HepG2 (cell line): ENCODE data around the gene APOC1. TPM values are rescaled to one million over a fixed set of nuclear protein-coding genes. Genes with fewer than 3 reads are reported as not detected.

Source experiments
- ADNP ChIP-seq: sonication (generic); formaldehyde crosslinking; IDR thresholded peaks from 2 replicates; pipeline ENCODE4 v1.4.0; 2020; ENCODE audit warnings: missing genetic modification reagents
- CBX2 ChIP-seq, 2 experiments: fragments of 200-600 bp in 1 of 2; sonication (generic); formaldehyde crosslinking in 1 of 2; IDR thresholded peaks; 2 replicates each; pipeline versions ENCODE4 v1.7.0 to v1.8.1; 2018 to 2022; ENCODE audit warnings: low read depth in 2 of 2, low read length in 1 of 2, mild to moderate bottlenecking in 1 of 2, missing genetic modification reagents in 1 of 2
- FIP1L1 ChIP-seq: fragments of 200-400 bp; formaldehyde crosslinking; IDR thresholded peaks from 2 replicates; pipeline ENCODE4 v1.6.1; 2018; ENCODE audit warnings: low read depth, mild to moderate bottlenecking, low read length, moderate library complexity, borderline replicate concordance; ENCODE audit not compliant: insufficient read depth
- GATAD1 ChIP-seq: IDR thresholded peaks from 2 replicates; pipeline ENCODE4 v1.6.1; 2016; ENCODE audit warnings: missing genetic modification reagents, missing compliant biosample characterization
- GATAD2A ChIP-seq: IDR thresholded peaks from 2 replicates; pipeline ENCODE4 v1.6.1; 2016
- HNRNPL ChIP-seq: fragments of 200-400 bp; formaldehyde crosslinking; IDR thresholded peaks from 2 replicates; pipeline ENCODE4 v1.6.1; 2017; ENCODE audit warnings: mild to moderate bottlenecking, low read depth, low read length
- IRF2 ChIP-seq: IDR thresholded peaks from 2 replicates; pipeline ENCODE4 v1.6.1; 2018; ENCODE audit warnings: missing genetic modification reagents, missing compliant biosample characterization
- MAX ChIP-seq: IDR thresholded peaks from 2 replicates; pipeline ENCODE4 v1.6.1; 2012; ENCODE audit warnings: inconsistent platforms
- MED1 ChIP-seq: sonication (generic); formaldehyde crosslinking; IDR thresholded peaks from 2 replicates; pipeline ENCODE4 v1.4.0; 2020; ENCODE audit warnings: missing genetic modification reagents
- NCOR1 ChIP-seq: fragments of 200-600 bp; sonication (generic); IDR thresholded peaks from 2 replicates; pipeline ENCODE4 v1.7.0; 2017; ENCODE audit warnings: antibody characterized with exemption, low read length, borderline replicate concordance
- REST ChIP-seq, 2 experiments: IDR thresholded peaks; 2 replicates each; pipeline ENCODE4 v1.6.1; 2011 to 2012; ENCODE audit warnings: low read length in 2 of 2, borderline replicate concordance in 1 of 2, low read depth in 1 of 2, mild to moderate bottlenecking in 1 of 2, moderate library complexity in 1 of 2
- SIN3A ChIP-seq: IDR thresholded peaks from 2 replicates; pipeline ENCODE4 v1.6.1; 2011; ENCODE audit warnings: low read depth, mild to moderate bottlenecking, control low read depth, low read length, borderline replicate concordance
- SOX13 ChIP-seq, 3 experiments: fragments of 450-650 bp in 1 of 3; sonication (generic) in 1 of 3; formaldehyde crosslinking in 1 of 3; IDR thresholded peaks in 2 of 3; conservative IDR thresholded peaks in 1 of 3; 2 replicates each; pipeline versions ENCODE4 v1.5.0 to v1.6.1; 2016 to 2020; ENCODE audit warnings: antibody characterized with exemption in 1 of 3, mild to moderate bottlenecking in 1 of 3, missing compliant biosample characterization in 1 of 3, missing genetic modification reagents in 1 of 3, moderate library complexity in 1 of 3
- SUZ12 ChIP-seq: fragments of 150-350 bp; IDR thresholded peaks from 2 replicates; pipeline ENCODE4 v1.6.1; 2014; ENCODE audit warnings: low read depth, low read length
- U2AF1 ChIP-seq: fragments of 200-400 bp; formaldehyde crosslinking; optimal IDR thresholded peaks from 2 replicates; pipeline ENCODE3; 2017; ENCODE audit warnings: mild to moderate bottlenecking, low read depth, low read length
- ZBTB33 ChIP-seq: sonication (generic); formaldehyde crosslinking; IDR thresholded peaks from 2 replicates; pipeline ENCODE4 v1.4.0; 2020; ENCODE audit warnings: missing genetic modification reagents
- ZBTB8A ChIP-seq: sonication (generic); formaldehyde crosslinking; IDR thresholded peaks from 2 replicates; pipeline ENCODE4 v1.4.0; 2020; ENCODE audit warnings: mild to moderate bottlenecking, low read depth, missing genetic modification reagents, borderline replicate concordance
- ZFP36L1 ChIP-seq: sonication (generic); formaldehyde crosslinking; IDR thresholded peaks from 2 replicates; pipeline ENCODE4 v1.8.0; 2022; ENCODE audit warnings: mild to moderate bottlenecking, missing genetic modification reagents, moderate library complexity
- ZFP62 ChIP-seq: sonication (generic); formaldehyde crosslinking; IDR thresholded peaks from 2 replicates; pipeline ENCODE4 v1.4.0; 2020; ENCODE audit warnings: missing genetic modification reagents
- ZNF83 ChIP-seq: sonication (generic); formaldehyde crosslinking; IDR thresholded peaks from 2 replicates; pipeline ENCODE4 v1.4.0; 2020; ENCODE audit warnings: missing genetic modification reagents, mild to moderate bottlenecking, borderline replicate concordance
- polyA plus RNA-seq, 8 experiments: library from polyadenylated mRNA; depleted of rRNA in 3 of 8; stranded (reverse) in 7 of 8; unstranded in 1 of 8; fragments of >200 nt; fragmentation: Illumina TruSeq in 4 of 8; extraction: Trizol in 4 of 8; gene quantifications; 2 replicates each; pipeline versions ENCODE4 v1.2.1 to v1.2.3, GENCODE V29; 2011 to 2016; ENCODE audit warnings: low read depth in 4 of 8, missing spikeins in 1 of 8, mixed read lengths in 1 of 8; ENCODE audit not compliant: insufficient read depth in 1 of 8
- total RNA-seq, 5 experiments: library from RNA; depleted of rRNA; stranded (reverse); fragments of >200 nt; fragmentation: Illumina TruSeq; extraction: Trizol; gene quantifications; 2 replicates each; pipeline ENCODE4 v1.2.3, GENCODE V29; 2016; ENCODE audit warnings: low read depth in 1 of 5

APOC1 gene
- total and polyA plus RNA-seq, 2 of the 13 experiments (the other 11 are each of a cell fraction or from before 2014, with no cell fraction given) = 600 to 1,235 TPM

GRCh38 chr19:44930088-44930487, 15.7 kb downstream of the APOC1 start (continued):
- TF ChIP-seq REST (IDR thresholded peaks at IDR 0.05; ENCODE audit: borderline replicate concordance in 1 of 2, low read depth in 1 of 2, low read length in 2 of 2) (no peak), HNRNPL (0 out of 2 replicates have a peak, but pooled peaks have one; percentile 51), ZFP36L1 (CRISPR knock-in tag) (no peak), NCOR1 (no peak), MAX (no peak), GATAD1 (CRISPR knock-in tag) (no peak), SIN3A (no peak), ZFP62 (CRISPR knock-in tag) (no peak), U2AF1 (no peak), SOX13 (IDR thresholded peaks at IDR 0.05) (no peak), SOX13 (CRISPR knock-in tag; conservative IDR thresholded peaks at IDR 0.05 in 1 of 2, IDR thresholded peaks at IDR 0.05 in 1 of 2) (peak in 1 of 2 experiments; percentile 34; a peak in 1 of 4 replicates), MED1 (CRISPR knock-in tag) (0 out of 2 replicates have a peak, but pooled peaks have one; percentile 14), ZNF83 (CRISPR knock-in tag) (no peak), SUZ12 (no peak), FIP1L1 (no peak), GATAD2A (peak; percentile 85), ADNP (CRISPR knock-in tag) (no peak), IRF2 (CRISPR knock-in tag) (no peak), CBX2 (IDR thresholded peaks at IDR 0.05; ENCODE audit: low read depth, low read length) (no peak), CBX2 (CRISPR knock-in tag; IDR thresholded peaks at IDR 0.05; ENCODE audit: low read depth) (no peak), ZBTB8A (CRISPR knock-in tag) (no peak), ZBTB33 (CRISPR knock-in tag) (peak; percentile 93)
